HepG2 (cell line): ENCODE data around the gene ZNF341. TPM values are rescaled to one million over a fixed set of nuclear protein-coding genes. Genes with fewer than 3 reads are reported as not detected.

Experiments used
- ADNP ChIP-seq: sonication (generic); formaldehyde crosslinking; IDR thresholded peaks from 2 replicates; pipeline ENCODE4 v1.4.0; 2020; ENCODE audit warnings: missing genetic modification reagents
- ATF7 ChIP-seq, 2 experiments: fragments of 450-650 bp in 1 of 2; sonication (generic) in 1 of 2; formaldehyde crosslinking in 1 of 2; IDR thresholded peaks; 2 replicates each; pipeline versions ENCODE4 v1.4.0 to v1.6.1; 2016 to 2020; ENCODE audit warnings: antibody characterized with exemption in 1 of 2, mild to moderate bottlenecking in 1 of 2, missing genetic modification reagents in 1 of 2
- HMGXB4 ChIP-seq, 2 experiments: sonication (generic) in 1 of 2; formaldehyde crosslinking in 1 of 2; IDR thresholded peaks; 2 replicates each; pipeline versions ENCODE4 v1.4.0 to v1.6.1; 2018 to 2020; ENCODE audit warnings: missing genetic modification reagents in 2 of 2, borderline replicate concordance in 1 of 2, low read depth in 1 of 2, mild to moderate bottlenecking in 1 of 2, missing biosample characterization in 1 of 2
- MIER2 ChIP-seq: IDR thresholded peaks from 2 replicates; pipeline ENCODE4 v1.6.1; 2016; ENCODE audit warnings: missing biosample characterization, missing genetic modification reagents
- NCOA1 ChIP-seq: sonication (generic); formaldehyde crosslinking; IDR thresholded peaks from 2 replicates; pipeline ENCODE4 v1.9.0; 2021; ENCODE audit warnings: missing genetic modification reagents
- NFKBIZ ChIP-seq: IDR thresholded peaks from 2 replicates; pipeline ENCODE4 v1.6.1; 2018; ENCODE audit warnings: missing genetic modification reagents, missing compliant biosample characterization
- PRDM10 ChIP-seq: sonication (generic); formaldehyde crosslinking; IDR thresholded peaks from 2 replicates; pipeline ENCODE4 v1.4.0; 2020; ENCODE audit warnings: low read depth, missing genetic modification reagents
- SMYD3 ChIP-seq: sonication (generic); formaldehyde crosslinking; IDR thresholded peaks from 2 replicates; pipeline ENCODE4 v1.8.1; 2023; ENCODE audit warnings: mild to moderate bottlenecking, missing genetic modification reagents
- SSRP1 ChIP-seq: IDR thresholded peaks from 2 replicates; pipeline ENCODE4 v1.6.1; 2016; ENCODE audit warnings: control low read depth
- TCF12 ChIP-seq, 2 experiments: fragments of 450-650 bp in 1 of 2; sonication (generic) in 1 of 2; formaldehyde crosslinking in 1 of 2; IDR thresholded peaks; 2 replicates each; pipeline versions ENCODE4 v1.6.1 to v1.8.0; 2017 to 2022; ENCODE audit warnings: antibody characterized with exemption in 1 of 2, mild to moderate bottlenecking in 1 of 2, missing genetic modification reagents in 1 of 2, moderate library complexity in 1 of 2
- ZNF180 ChIP-seq: sonication (generic); formaldehyde crosslinking; IDR thresholded peaks from 2 replicates; pipeline ENCODE4 v1.4.0; 2020; ENCODE audit warnings: low read depth, missing genetic modification reagents, borderline replicate concordance
- ZNF275 ChIP-seq: sonication (generic); formaldehyde crosslinking; IDR thresholded peaks from 2 replicates; pipeline ENCODE4 v1.8.0; 2022; ENCODE audit warnings: missing genetic modification reagents, mild to moderate bottlenecking, inconsistent platforms, borderline replicate concordance
- ZNF343 ChIP-seq: sonication (generic); formaldehyde crosslinking; IDR thresholded peaks from 2 replicates; pipeline ENCODE4 v1.4.0; 2020; ENCODE audit warnings: mild to moderate bottlenecking, missing genetic modification reagents
- ZNF710 ChIP-seq: sonication (generic); formaldehyde crosslinking; IDR thresholded peaks from 2 replicates; pipeline ENCODE4 v1.5.0; 2020; ENCODE audit warnings: mild to moderate bottlenecking, missing genetic modification reagents, borderline replicate concordance
- ZNF816 ChIP-seq: sonication (generic); formaldehyde crosslinking; IDR thresholded peaks from 2 replicates; pipeline ENCODE4 v1.8.0; 2022; ENCODE audit warnings: missing genetic modification reagents, mild to moderate bottlenecking, borderline replicate concordance
- ZSCAN31 ChIP-seq: sonication (generic); formaldehyde crosslinking; IDR thresholded peaks from 2 replicates; pipeline ENCODE4 v1.5.0; 2020; ENCODE audit warnings: low read depth, mild to moderate bottlenecking, missing genetic modification reagents
- polyA plus RNA-seq, 8 experiments: library from polyadenylated mRNA; depleted of rRNA in 3 of 8; stranded (reverse) in 7 of 8; unstranded in 1 of 8; fragments of >200 nt; fragmentation: Illumina TruSeq in 4 of 8; extraction: Trizol in 4 of 8; gene quantifications; 2 replicates each; pipeline versions ENCODE4 v1.2.1 to v1.2.3, GENCODE V29; 2011 to 2016; ENCODE audit warnings: low read depth in 4 of 8, missing spikeins in 1 of 8, mixed read lengths in 1 of 8; ENCODE audit not compliant: insufficient read depth in 1 of 8
- total RNA-seq, 5 experiments: library from RNA; depleted of rRNA; stranded (reverse); fragments of >200 nt; fragmentation: Illumina TruSeq; extraction: Trizol; gene quantifications; 2 replicates each; pipeline ENCODE4 v1.2.3, GENCODE V29; 2016; ENCODE audit warnings: low read depth in 1 of 5
- TF ChIP-seq, protein P1 (sequence below): sonication (generic); formaldehyde crosslinking; IDR thresholded peaks from 2 replicates; pipeline ENCODE4 v1.4.0; 2020; ENCODE audit warnings: missing genetic modification reagents

The ZNF341 gene
- total and polyA plus RNA-seq, 2 of the 13 experiments (the other 11 are each of a cell fraction or from before 2014, with no cell fraction given) = 1.1 to 2.2 TPM

DNA sequence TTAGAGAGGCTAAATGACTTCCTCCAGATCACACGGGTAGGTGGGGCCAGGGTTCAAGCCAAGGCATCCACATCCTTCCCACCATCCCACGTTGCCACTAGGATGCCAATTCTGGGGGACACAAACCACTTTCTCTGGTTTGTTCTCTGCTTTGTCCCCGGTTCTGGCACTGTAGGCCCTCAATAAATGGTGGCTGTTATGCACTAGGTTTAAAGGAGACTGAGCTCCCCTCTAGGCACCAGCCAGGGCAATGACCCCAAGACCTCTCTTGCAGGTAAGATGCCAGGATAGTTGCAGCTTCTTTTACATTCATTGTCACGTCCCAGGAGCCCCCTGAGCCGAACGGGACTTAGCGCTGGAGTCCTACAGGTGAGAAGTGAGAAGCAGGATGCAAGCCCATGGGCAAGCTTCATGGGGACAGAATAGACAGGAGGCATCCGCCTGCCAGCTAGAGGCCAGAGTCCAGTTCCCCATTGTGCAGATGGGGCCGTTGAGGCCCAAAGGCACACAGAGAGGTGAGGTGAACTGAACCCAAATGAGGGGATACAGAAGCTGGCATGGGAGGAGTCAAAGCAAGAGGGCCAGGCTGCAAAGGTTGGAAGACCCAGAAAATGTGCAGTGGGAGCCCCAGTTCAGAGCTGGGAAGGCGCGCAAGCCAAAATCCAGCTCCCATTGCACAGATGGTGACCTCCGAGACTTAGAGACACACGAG lies 12.4 kb upstream of the ZNF341 start (continued):
- TF ChIP-seq ZNF275 (CRISPR knock-in tag) (no peak), MIER2 (CRISPR knock-in tag) (no peak), NCOA1 (CRISPR knock-in tag) (0 out of 2 replicates have a peak, but pooled peaks have one; percentile 24), ZSCAN31 (CRISPR knock-in tag) (0 out of 2 replicates have a peak, but pooled peaks have one; percentile 72), SSRP1 (CRISPR knock-in tag) (no peak), ZNF343 (0 out of 2 replicates have a peak, but pooled peaks have one; percentile 34), HMGXB4 (CRISPR knock-in tag; IDR thresholded peaks at IDR 0.05; ENCODE audit: borderline replicate concordance in 1 of 2, low read depth in 1 of 2) (0 out of 4 replicates have a peak, but pooled peaks of 1 of the 2 experiments have one; percentile 33), TCF12 (IDR thresholded peaks at IDR 0.05) (no peak), TCF12 (CRISPR knock-in tag; IDR thresholded peaks at IDR 0.05) (0 out of 2 replicates have a peak, but pooled peaks have one; percentile 6), ZNF816 (CRISPR knock-in tag) (no peak), ADNP (CRISPR knock-in tag) (peak; percentile 75; the same call in 1 of the 2 replicates), ATF7 (IDR thresholded peaks at IDR 0.05) (no peak), ATF7 (CRISPR knock-in tag; IDR thresholded peaks at IDR 0.05) (0 out of 2 replicates have a peak, but pooled peaks have one; percentile 48), PRDM10 (CRISPR knock-in tag) (no peak), ZNF180 (no peak), SMYD3 (CRISPR knock-in tag) (no peak), NFKBIZ (no peak), ZNF710 (CRISPR knock-in tag) (peak; percentile 39; the same call in 1 of the 2 replicates)
- TF ChIP-seq, protein P1, sequence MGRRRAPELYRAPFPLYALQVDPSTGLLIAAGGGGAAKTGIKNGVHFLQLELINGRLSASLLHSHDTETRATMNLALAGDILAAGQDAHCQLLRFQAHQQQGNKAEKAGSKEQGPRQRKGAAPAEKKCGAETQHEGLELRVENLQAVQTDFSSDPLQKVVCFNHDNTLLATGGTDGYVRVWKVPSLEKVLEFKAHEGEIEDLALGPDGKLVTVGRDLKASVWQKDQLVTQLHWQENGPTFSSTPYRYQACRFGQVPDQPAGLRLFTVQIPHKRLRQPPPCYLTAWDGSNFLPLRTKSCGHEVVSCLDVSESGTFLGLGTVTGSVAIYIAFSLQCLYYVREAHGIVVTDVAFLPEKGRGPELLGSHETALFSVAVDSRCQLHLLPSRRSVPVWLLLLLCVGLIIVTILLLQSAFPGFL (CRISPR knock-in tag) = no peak
